Liver (tissue), 10 donors: Measurements from ENCODE around the gene C10orf67. TPM values are rescaled to one million over a fixed set of nuclear protein-coding genes. Genes with fewer than 3 reads are reported as not detected.

ENCODE experiments used
- DNase-seq: peaks from one replicate; pipeline ENCODE4 v3.0.0-alpha.2; 2017; ENCODE audit warnings: low spot score
- H3K27ac ChIP-seq, 2 donors: one replicate each; pipeline ENCODE4 v1.7.0; 2013; ENCODE audit warnings: inconsistent platforms in 2 of 2, low read length in 2 of 2, control low read depth in 1 of 2, low read depth in 1 of 2, mild to moderate bottlenecking in 1 of 2
- H3K27me3 ChIP-seq, 4 donors: one replicate each; pipeline versions ENCODE4 v1.6.1 to v1.7.0; 2013; ENCODE audit warnings: low read length in 3 of 4, inconsistent platforms in 1 of 4, mild to moderate bottlenecking in 1 of 4, moderate library complexity in 1 of 4; ENCODE audit not compliant: control insufficient read depth in 4 of 4, insufficient read depth in 4 of 4
- H3K36me3 ChIP-seq, 4 donors: one replicate each; pipeline versions ENCODE4 v1.6.1 to v1.7.0; 2013; ENCODE audit warnings: low read length in 3 of 4, mild to moderate bottlenecking in 3 of 4, low read depth in 1 of 4, moderate library complexity in 1 of 4; ENCODE audit not compliant: control insufficient read depth in 4 of 4, insufficient read depth in 3 of 4
- H3K4me1 ChIP-seq, 4 donors: one replicate each; pipeline versions ENCODE4 v1.6.1 to v1.7.0; 2013; ENCODE audit warnings: low read length in 3 of 4, mild to moderate bottlenecking in 3 of 4, moderate library complexity in 1 of 4; ENCODE audit not compliant: control insufficient read depth in 4 of 4, insufficient read depth in 4 of 4
- H3K4me3 ChIP-seq, 3 donors: one replicate each; pipeline versions ENCODE4 v1.6.1 to v1.7.0; 2013; ENCODE audit warnings: low read length in 3 of 3, control low read depth in 1 of 3, low read depth in 1 of 3, mild to moderate bottlenecking in 1 of 3
- H3K9ac ChIP-seq, 2 donors: one replicate each; pipeline ENCODE4 v1.7.0; 2013; ENCODE audit warnings: low read length in 2 of 2, mild to moderate bottlenecking in 2 of 2, moderate library complexity in 2 of 2, control low read depth in 1 of 2, low read depth in 1 of 2
- H3K9me3 ChIP-seq, 4 donors: one replicate each; pipeline versions ENCODE4 v1.6.1 to v1.7.0; 2013; ENCODE audit warnings: low read length in 3 of 4; ENCODE audit not compliant: control insufficient read depth in 4 of 4
- ATF3 ChIP-seq: IDR thresholded peaks from 2 replicates; pipeline ENCODE4 v1.6.1; 2016; ENCODE audit warnings: antibody characterized with exemption
- CTCF ChIP-seq: fragments of 150-350 bp; IDR thresholded peaks from 2 replicates; pipeline ENCODE4 v1.5.1; 2017; ENCODE audit warnings: improper control_type of control experiment, low read depth, low read length; ENCODE audit not compliant: missing input control
- EGR1 ChIP-seq, 2 donors: IDR thresholded peaks; 2 replicates each; pipeline ENCODE4 v1.6.1; 2016 to 2018; ENCODE audit warnings: antibody characterized with exemption in 2 of 2, low read depth in 2 of 2
- FOXA1 ChIP-seq: IDR thresholded peaks from 2 replicates; pipeline ENCODE4 v1.6.1; 2016; ENCODE audit warnings: antibody characterized with exemption
- FOXA2 ChIP-seq: IDR thresholded peaks from 2 replicates; pipeline ENCODE4 v1.6.1; 2016; ENCODE audit warnings: antibody characterized with exemption
- GABPA ChIP-seq, 2 donors: IDR thresholded peaks in 1 of 2; conservative IDR thresholded peaks in 1 of 2; 2 replicates each; pipeline ENCODE4 v1.6.1; 2016; ENCODE audit warnings: antibody characterized with exemption in 2 of 2, mild to moderate bottlenecking in 1 of 2, moderate library complexity in 1 of 2
- HNF4A ChIP-seq, 2 donors: conservative IDR thresholded peaks; 2 replicates each; pipeline ENCODE4 v1.6.1; 2016; ENCODE audit warnings: antibody characterized with exemption in 2 of 2, mild to moderate bottlenecking in 2 of 2
- HNF4G ChIP-seq: IDR thresholded peaks from 2 replicates; pipeline ENCODE4 v1.6.1; 2016; ENCODE audit warnings: antibody characterized with exemption
- JUND ChIP-seq, 2 donors: IDR thresholded peaks; 2 replicates each; pipeline ENCODE4 v1.6.1; 2016; ENCODE audit warnings: antibody characterized with exemption in 2 of 2
- MAX ChIP-seq: IDR thresholded peaks from 2 replicates; pipeline ENCODE4 v1.6.1; 2016; ENCODE audit warnings: antibody characterized with exemption
- NR2F2 ChIP-seq: IDR thresholded peaks from 2 replicates; pipeline ENCODE4 v1.6.1; 2016; ENCODE audit warnings: antibody characterized with exemption
- RAD21 ChIP-seq, 2 donors: IDR thresholded peaks; 2 replicates each; pipeline ENCODE4 v1.6.1; 2016; ENCODE audit warnings: antibody characterized with exemption in 2 of 2, mild to moderate bottlenecking in 2 of 2
- REST ChIP-seq: IDR thresholded peaks from 2 replicates; pipeline ENCODE4 v1.6.1; 2016; ENCODE audit warnings: antibody characterized with exemption, mild to moderate bottlenecking
- RXRA ChIP-seq, 2 donors: IDR thresholded peaks; 2 replicates each; pipeline ENCODE4 v1.6.1; 2017 to 2018; ENCODE audit warnings: antibody characterized with exemption in 2 of 2, mild to moderate bottlenecking in 1 of 2
- SP1 ChIP-seq: IDR thresholded peaks from 2 replicates; pipeline ENCODE4 v1.6.1; 2018; ENCODE audit warnings: antibody characterized with exemption, mild to moderate bottlenecking
- TAF1 ChIP-seq: conservative IDR thresholded peaks from 2 replicates; pipeline ENCODE4 v1.6.1; 2016; ENCODE audit warnings: antibody characterized with exemption, mild to moderate bottlenecking
- YY1 ChIP-seq: IDR thresholded peaks from 2 replicates; pipeline ENCODE4 v1.6.1; 2016; ENCODE audit warnings: antibody characterized with exemption, mild to moderate bottlenecking
- ZBTB33 ChIP-seq: IDR thresholded peaks from 2 replicates; pipeline ENCODE4 v1.6.1; 2016; ENCODE audit warnings: antibody characterized with exemption
- WGBS: extraction: QIAGEN DNeasy Blood & Tissue Kit; methylation state at CpG from one replicate; pipeline ENCODE4 v1.1.7; 2013; 5-methylcytosine and 5-hydroxymethylcytosine counted together
- polyA plus RNA-seq, 2 donors: library from polyadenylated mRNA; stranded (reverse) in 1 of 2; unstranded in 1 of 2; fragments of 200-250 nt in 1 of 2; fragments of >200 nt in 1 of 2; fragmentation: Nextera tagmentation in 1 of 2; extraction: Ambion mirVana in 1 of 2; gene quantifications; one replicate each; pipeline versions ENCODE4 v1.2.1 to v1.2.3, GENCODE V29; 2013 to 2015
- small RNA-seq: library from RNA; depleted of rRNA; stranded (forward); fragments of <200 nt; gene quantifications from one replicate; pipeline ENCODE3, GENCODE V24; 2014
- total RNA-seq, 2 donors: library from RNA; depleted of rRNA; stranded (reverse); fragments of >200 nt; gene quantifications; one replicate each; pipeline ENCODE4 v1.2.3, GENCODE V29; 2014
- donor health status: healthy.
- donor health status: healthy.
- donor health status: healthy.
- donor health status: healthy.
- donor health status: healthy.

The C10orf67 gene
- total and polyA plus RNA-seq, 4 donors = 0.02 TPM; not detected in 3

GRCh38 chr10:23155169-23155568, 189.4 kb downstream of the C10orf67 start:
- no peak overlapping the region for H3K4me3 ChIP-seq
- H3K27me3 ChIP-seq = no peaks in the 10 kb centered on the region
- H3K9ac ChIP-seq = no peak overlapping the region
- DNase-seq = no peak
- H3K27ac ChIP-seq = no peak overlapping the region
- H3K36me3 ChIP-seq = no peaks in the 10 kb centered on the region
- no peaks in the 10 kb centered on the region for H3K9me3 ChIP-seq
- TF ChIP-seq ZBTB33 (no peak), SP1 (no peak), HNF4G (no peak), MAX (no peak), HNF4A (conservative IDR thresholded peaks at IDR 0.05) (no peak), JUND (IDR thresholded peaks at IDR 0.05) (no peak), NR2F2 (no peak), TAF1 (no peak), RXRA (IDR thresholded peaks at IDR 0.05) (no peak), GABPA (IDR thresholded peaks at IDR 0.05 in 1 of 2, conservative IDR thresholded peaks at IDR 0.05 in 1 of 2) (no peak), YY1 (no peak), CTCF (no peak), FOXA1 (no peak), ATF3 (no peak), EGR1 (IDR thresholded peaks at IDR 0.05; ENCODE audit: low read depth in 2 of 2) (no peak), RAD21 (IDR thresholded peaks at IDR 0.05) (no peak), FOXA2 (no peak), REST (no peak)
- WGBS = 82% methylated on average over 7 of the region's 7 CpGs
- peaks cover 0 to 6% (median 3%) of the 10 kb centered on the region in 4 donors for H3K4me1 ChIP-seq

Small RNA genes within 50 kb of the gene (small RNA-seq; reads per million reads assigned to genes)
- not detected for gene MIR1254-2
- not detected for gene RF00561

Other genes starting within 250 kb of the C10orf67 start
- 1 to 10 TPM; 7.3 to 9.7 TPM for gene MSRB2, start 249.2 kb downstream of the C10orf67 start, total RNA-seq
- 10 to 100 TPM; 19.2 to 69.4 TPM for gene MSRB2, start 249.2 kb downstream of the C10orf67 start, polyA plus RNA-seq
- not detected for gene PTF1A, start 152.5 kb downstream of the C10orf67 start, total RNA-seq
- gene PTF1A, start 152.5 kb downstream of the C10orf67 start, polyA plus RNA-seq = not detected
- 1 to 10 TPM; 3.4 to 5.9 TPM for gene OTUD1, start 94.3 kb upstream of the C10orf67 start, total RNA-seq
- 1 to 10 TPM; 1.5 to 2.3 TPM for gene OTUD1, start 94.3 kb upstream of the C10orf67 start, polyA plus RNA-seq